Measurements from ENCODE around the gene ASNSD1. TPM values are rescaled to one million over a fixed set of nuclear protein-coding genes. Genes with fewer than 3 reads are reported as not detected.
A peak's percentile ranks its signal among the peaks of the same experiment; 100 is the strongest.
"Not testable (repeated sequence)": the region's sequence is repeated elsewhere in the genome, so short reads cannot be mapped to it uniquely, and the experiment has no call there.

Gene ASNSD1
- total RNA-seq, 1 donor from 2014 or later, result 38.2 TPM

DNA sequence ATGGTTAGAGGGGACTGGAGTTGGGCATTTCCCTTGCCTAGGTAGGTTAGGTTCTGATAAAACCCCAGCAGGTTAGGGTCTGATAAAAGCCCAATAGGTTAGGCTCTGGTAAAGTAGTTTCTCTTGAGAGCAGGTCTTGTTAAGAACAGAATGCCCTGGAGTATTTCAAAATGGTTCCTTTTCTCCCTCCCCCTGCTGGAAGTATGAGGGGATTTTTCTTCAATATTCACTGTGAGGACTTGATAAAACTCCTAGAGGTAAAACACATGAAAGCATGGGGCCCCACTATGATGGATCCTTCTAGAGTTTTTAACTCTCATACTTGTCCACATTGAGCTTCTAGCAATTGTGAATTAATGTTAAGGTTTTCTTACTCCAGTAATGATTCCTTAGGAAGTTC, 40.8 kb downstream of the ASNSD1 start:
- Mint-ChIP-seq H3K9me3 (ENCODE audit: low read depth) (no peaks in the 10 kb centered on the region), H3K4me3 (ENCODE audit: low read depth) (no peak overlapping the region), H3K36me3 (ENCODE audit: insufficient read depth) (no peaks in the 10 kb centered on the region), H3K27ac (no peak overlapping the region), H3K27me3 (no peaks in the 10 kb centered on the region), H3K4me1 (ENCODE audit: low read depth) (no peaks in the 10 kb centered on the region)
- TF ChIP-seq, protein P1, sequence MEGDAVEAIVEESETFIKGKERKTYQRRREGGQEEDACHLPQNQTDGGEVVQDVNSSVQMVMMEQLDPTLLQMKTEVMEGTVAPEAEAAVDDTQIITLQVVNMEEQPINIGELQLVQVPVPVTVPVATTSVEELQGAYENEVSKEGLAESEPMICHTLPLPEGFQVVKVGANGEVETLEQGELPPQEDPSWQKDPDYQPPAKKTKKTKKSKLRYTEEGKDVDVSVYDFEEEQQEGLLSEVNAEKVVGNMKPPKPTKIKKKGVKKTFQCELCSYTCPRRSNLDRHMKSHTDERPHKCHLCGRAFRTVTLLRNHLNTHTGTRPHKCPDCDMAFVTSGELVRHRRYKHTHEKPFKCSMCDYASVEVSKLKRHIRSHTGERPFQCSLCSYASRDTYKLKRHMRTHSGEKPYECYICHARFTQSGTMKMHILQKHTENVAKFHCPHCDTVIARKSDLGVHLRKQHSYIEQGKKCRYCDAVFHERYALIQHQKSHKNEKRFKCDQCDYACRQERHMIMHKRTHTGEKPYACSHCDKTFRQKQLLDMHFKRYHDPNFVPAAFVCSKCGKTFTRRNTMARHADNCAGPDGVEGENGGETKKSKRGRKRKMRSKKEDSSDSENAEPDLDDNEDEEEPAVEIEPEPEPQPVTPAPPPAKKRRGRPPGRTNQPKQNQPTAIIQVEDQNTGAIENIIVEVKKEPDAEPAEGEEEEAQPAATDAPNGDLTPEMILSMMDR (IDR thresholded peaks at IDR 0.05; ENCODE audit: unreplicated experiment), result peak; percentile 16
- no peak for DNase-seq (ENCODE audit: low spot score, unreplicated experiment)

DNA sequence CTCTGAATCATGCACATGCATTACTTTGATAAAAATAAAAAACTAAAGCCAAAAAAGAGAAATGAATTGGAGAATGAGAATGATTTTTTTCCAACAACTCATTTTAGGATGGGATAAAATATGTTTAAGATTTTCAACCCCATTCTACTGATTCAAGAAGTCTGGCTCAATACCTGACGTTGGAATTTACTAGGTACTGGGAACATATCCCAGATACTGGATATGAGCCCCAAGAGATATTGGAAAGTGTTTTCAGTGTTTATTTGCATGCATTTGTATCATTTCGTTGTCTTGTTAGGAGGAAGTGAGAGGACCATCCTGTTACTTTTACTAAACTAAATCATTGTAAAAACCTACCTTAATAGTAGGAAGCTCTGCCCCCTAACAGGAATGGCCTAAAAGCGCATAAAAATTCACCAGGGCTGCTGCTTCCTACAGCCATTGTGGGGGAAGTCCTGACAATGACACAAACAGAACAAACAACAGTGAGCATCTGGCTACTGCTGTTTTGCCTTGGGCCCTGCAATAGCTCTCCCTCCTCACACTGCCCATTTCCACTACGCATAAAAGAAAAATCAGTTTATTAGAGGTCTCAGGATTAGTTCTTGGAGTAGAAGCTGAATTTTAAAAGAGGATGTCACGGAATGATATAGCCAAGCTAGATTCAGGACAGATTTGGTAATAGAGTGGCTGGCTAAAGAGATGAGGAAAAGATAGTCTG, 48.4 kb downstream of the ASNSD1 start:
- no peaks in the 10 kb centered on the region for H3K27me3 Mint-ChIP-seq

DNA sequence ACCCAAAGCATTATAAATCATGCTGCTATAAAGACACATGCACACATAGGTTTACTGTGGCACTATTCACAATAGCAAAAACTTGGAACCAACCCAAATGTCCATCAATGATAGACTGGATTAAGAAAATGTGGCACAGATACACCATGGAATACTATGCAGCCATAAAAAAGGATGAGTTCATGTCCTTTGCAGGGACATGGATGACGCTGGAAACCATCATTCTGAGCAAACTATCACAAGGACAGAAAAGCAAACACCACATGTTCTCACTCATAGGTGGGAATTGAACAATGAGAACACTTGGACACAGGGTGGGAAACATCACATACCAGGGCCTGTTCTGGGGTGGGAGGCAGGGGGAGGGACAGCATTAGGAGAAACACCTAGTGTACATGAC, 56.3 kb downstream of the ASNSD1 start:
- peaks cover 11% of the 10 kb centered on the region for H3K36me3 Mint-ChIP-seq (ENCODE audit: insufficient read depth)
- H3K4me3 Mint-ChIP-seq (ENCODE audit: low read depth); H3K27ac Mint-ChIP-seq; H3K4me1 Mint-ChIP-seq (ENCODE audit: low read depth); DNase-seq (ENCODE audit: low spot score, unreplicated experiment); H3K27me3 Mint-ChIP-seq: not testable (repeated sequence)
- H3K9me3 Mint-ChIP-seq (ENCODE audit: low read depth), result peaks cover 35% of the 10 kb centered on the region

More for the DNA sequence above, 48.4 kb downstream of the ASNSD1 start:
- TF ChIP-seq, protein P1 (IDR thresholded peaks at IDR 0.05; ENCODE audit: unreplicated experiment), result no peak
- H3K36me3 Mint-ChIP-seq (ENCODE audit: insufficient read depth), result peaks cover 25% of the 10 kb centered on the region
- no peak overlapping the region for H3K27ac Mint-ChIP-seq
- no peak for DNase-seq (ENCODE audit: low spot score, unreplicated experiment)
- H3K4me1 Mint-ChIP-seq (ENCODE audit: low read depth), result no peaks in the 10 kb centered on the region
- H3K4me3 Mint-ChIP-seq (ENCODE audit: low read depth), result no peak overlapping the region
- H3K9me3 Mint-ChIP-seq (ENCODE audit: low read depth), result peaks cover 16% of the 10 kb centered on the region

DNA sequence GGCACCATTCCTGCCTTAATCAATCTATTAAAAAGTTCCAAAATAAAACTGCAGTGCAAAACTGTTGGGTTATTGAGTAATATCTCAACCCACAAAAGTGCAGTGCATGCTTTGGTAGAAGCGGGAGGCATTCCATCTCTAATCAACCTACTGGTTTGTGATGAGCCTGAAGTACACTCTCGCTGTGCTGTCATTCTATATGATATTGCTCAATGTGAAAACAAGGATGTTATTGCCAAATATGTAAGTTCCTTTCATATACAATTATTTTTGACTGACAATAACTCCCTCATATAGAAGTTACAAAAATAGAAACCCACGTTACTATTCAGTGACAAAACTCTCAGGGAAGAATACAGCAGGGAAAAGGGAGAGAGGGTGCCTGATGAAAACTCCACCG, 58.3 kb downstream of the ASNSD1 start:
- Mint-ChIP-seq H3K9me3 (ENCODE audit: low read depth) (peaks cover 19% of the 10 kb centered on the region), H3K27ac (no peak overlapping the region)
- TF ChIP-seq, protein P1 (IDR thresholded peaks at IDR 0.05; ENCODE audit: unreplicated experiment), result no peak

More for the DNA sequence above, 58.3 kb downstream of the ASNSD1 start:
- no peak for DNase-seq (ENCODE audit: low spot score, unreplicated experiment)
- Mint-ChIP-seq H3K4me1 (ENCODE audit: low read depth) (no peaks in the 10 kb centered on the region), H3K4me3 (ENCODE audit: low read depth) (no peak overlapping the region), H3K36me3 (ENCODE audit: insufficient read depth) (peaks cover 1% of the 10 kb centered on the region), H3K27me3 (no peaks in the 10 kb centered on the region)

Other genes with a start within 250 kb of the ASNSD1 start
- 40.0 and 44.8 TPM in 2 replicates for gene WDR75, start 220.0 kb upstream of the ASNSD1 start, total RNA-seq
- gene SLC40A1, start 80.7 kb upstream of the ASNSD1 start, total RNA-seq, result 14.6 and 15.8 TPM in 2 replicates
- gene ANKAR, start 13.2 kb downstream of the ASNSD1 start, total RNA-seq, result 9.0 and 10.3 TPM in 2 replicates
- 12.1 and 12.8 TPM in 2 replicates for gene OSGEPL1, start 101.3 kb downstream of the ASNSD1 start, total RNA-seq
- 74.1 and 84.9 TPM in 2 replicates for gene ORMDL1, start 122.9 kb downstream of the ASNSD1 start, total RNA-seq
- 63.6 and 72.4 TPM in 2 replicates for gene PMS1, start 123.0 kb downstream of the ASNSD1 start, total RNA-seq

Data from progenitor cell of endocrine pancreas (in vitro differentiated cells).